RWPE1 (cell line): Measurements from ENCODE around the gene ZFP36L2.

Experiments used
- CTCF ChIA-PET: fragments of 350-600 bp; sonication (Branson Sonifier 250); formaldehyde crosslinking; extraction: SDS; loops from one replicate; lab custom pipeline; 2021; lab: Yijun Ruan, JAX
- POLR2A ChIA-PET: fragments of 400-600 bp; formaldehyde crosslinking; extraction: SDS; loops from one replicate; lab custom pipeline; 2020; ENCODE audit warnings: antibody characterized with exemption; ENCODE audit not compliant: low non-redundant PET; lab: Yijun Ruan, JAX
- DNase-seq: peaks from one replicate; pipeline ENCODE4 v3.0.0; 2012; ENCODE audit warnings: low spot score
- H3K27ac ChIP-seq: fragments of 450-650 bp; 2 replicates; pipeline ENCODE4 v1.5.1; 2017
- CTCF ChIP-seq: fragments of 450-650 bp; conservative IDR thresholded peaks from 2 replicates; pipeline ENCODE4 v1.5.1; 2017; ENCODE audit warnings: low read depth, mild to moderate bottlenecking

Gene ZFP36L2

GRCh38 chr2:43220229-43220751 is 6.1 kb downstream of the ZFP36L2 start:
- ChIA-PET CTCF (interaction anchor here (0.6 to 0.8 kb wide), 4 partner anchors 9 to 392 kb away, joined by 3 to 4 read pairs (median 4); no protein-coding TSS in a partner anchor), POLR2A (interaction anchor here (0.7 kb wide), 1 partner anchor 1806 kb away, joined by 4 read pairs; no protein-coding TSS in a partner anchor)
- TF ChIP-seq CTCF, result no peak
- no peak for DNase-seq
- peak overlapping the region; percentile 99 for H3K27ac ChIP-seq

GRCh38 chr2:43219383-43220228 is 6.8 kb downstream of the ZFP36L2 start:
- CTCF ChIA-PET, result interaction anchor here (0.6 to 0.8 kb wide), 3 partner anchors 9 to 391 kb away, joined by 3 to 4 read pairs (median 3); no protein-coding TSS in a partner anchor
- POLR2A ChIA-PET, result interaction anchor here (0.7 kb wide), 1 partner anchor 1807 kb away, joined by 4 read pairs; no protein-coding TSS in a partner anchor
- H3K27ac ChIP-seq, result peak overlapping the region; percentile 99
- DNase-seq, result peak; percentile 76
- no peak for TF ChIP-seq CTCF

GRCh38 chr2:43218702-43219382 is 7.6 kb downstream of the ZFP36L2 start:
- ChIA-PET CTCF (no interaction called here), POLR2A (interaction anchor here (0.7 to 1.1 kb wide), 2 partner anchors 59 to 61 kb away, joined by 3 to 4 read pairs; no protein-coding TSS in a partner anchor)
- no peak for TF ChIP-seq CTCF
- DNase-seq, result no peak
- H3K27ac ChIP-seq, result peak overlapping the region; percentile 99

- CTCF ChIA-PET, result interaction anchor here (0.6 kb wide), 2 partner anchors 363 to 423 kb away, joined by 3 to 6 read pairs; no protein-coding TSS in a partner anchor
- DNase-seq, result no peak
- TF ChIP-seq CTCF, result no peak
- peak overlapping the region; percentile 99 for H3K27ac ChIP-seq
- POLR2A ChIA-PET, result interaction anchor here (0.7 to 1.1 kb wide), 2 partner anchors 58 to 60 kb away, joined by 3 to 4 read pairs; no protein-coding TSS in a partner anchor
These were observed 8.2 kb downstream of the ZFP36L2 start for GRCh38 chr2:43218155-43218701.

- POLR2A ChIA-PET, result interaction anchor here (1.1 kb wide), 1 partner anchor 59 kb away, joined by 4 read pairs; no protein-coding TSS in a partner anchor
- no peak for DNase-seq
- H3K27ac ChIP-seq, result peak overlapping the region; percentile 99
- no peak for TF ChIP-seq CTCF
- CTCF ChIA-PET, result interaction anchor here (0.6 to 0.7 kb wide), 3 partner anchors 288 to 424 kb away, joined by 3 to 6 read pairs (median 5); no protein-coding TSS in a partner anchor
These were observed 8.9 kb downstream of the ZFP36L2 start for GRCh38 chr2:43217228-43218154.
